Pancreas (tissue), 10 donors: ENCODE results near the gene ZFAND6. TPM values are rescaled to one million over a fixed set of nuclear protein-coding genes. Genes with fewer than 3 reads are reported as not detected.
A peak's percentile ranks its signal among the peaks of the same experiment; 100 is the strongest.

ENCODE experiments used
- ATAC-seq, 4 donors: fragments of 200-7000 bp; cut with Tn5 transposase; one replicate each; pipeline versions ENCODE4 v1.8.0 to v1.9.1; 2020; ENCODE audit warnings: mild to moderate bottlenecking in 4 of 4, moderate library complexity in 4 of 4
- DNase-seq, 6 donors: peaks; one replicate each; pipeline ENCODE4 v3.0.0-alpha.2; 2020
- FAIRE-seq: peaks from 2 replicates; lab custom pipeline; 2012; peaks lifted over from hg19 to GRCh38; lab: Jason Lieb, UNC
- H3K27ac ChIP-seq, 4 donors: fragments of 200-600 bp; sonication (generic); 1 replicate in 3 of 4; 2 replicates in 1 of 4; pipeline versions ENCODE4 v1.5.0 to v1.8.0; 2020
- H3K27me3 ChIP-seq, 4 donors: fragments of 200-600 bp; one replicate each; pipeline ENCODE4 v1.8.0; 2021
- H3K36me3 ChIP-seq, 3 donors: fragments of 200-600 bp; sonication (generic) in 1 of 3; one replicate each; pipeline versions ENCODE4 v1.5.0 to v1.8.0; 2020 to 2021
- H3K4me1 ChIP-seq, 3 donors: fragments of 200-600 bp; one replicate each; pipeline ENCODE4 v1.8.0; 2021
- H3K4me3 ChIP-seq, 4 donors: fragments of 200-600 bp; sonication (generic) in 2 of 4; one replicate each; pipeline versions ENCODE4 v1.5.0 to v1.8.0; 2020 to 2021
- H3K9me3 ChIP-seq, 4 donors: fragments of 200-600 bp; one replicate each; pipeline ENCODE4 v1.8.0; 2021
- WGBS, 2 donors: extraction: QIAGEN DNeasy Blood & Tissue Kit; methylation state at CpG; one replicate each; pipeline ENCODE4 v1.1.7; 2013; 5-methylcytosine and 5-hydroxymethylcytosine counted together
- intact Hi-C, 3 donors: fragments of 100-400 bp; cut with DNase I; formaldehyde crosslinking; loops; one replicate each; pipeline versions ENCODE4 v1.11.1 to v1.14.2; 2022
- polyA plus RNA-seq, 2 donors: library from polyadenylated mRNA; stranded (reverse); fragments of 200-250 nt; gene quantifications; one replicate each; pipeline ENCODE4 v1.2.3, GENCODE V29; 2013
- total RNA-seq, 6 donors: library from RNA; stranded (reverse); fragmentation: NEBNext Ultra II Directional in 4 of 6; extraction: Animal tissue kit (Norgen Biotek cat#: 25700) in 4 of 6; gene quantifications; one replicate each; pipeline versions ENCODE4 v1.2.1 to v1.2.4, GENCODE V29; 2021 to 2023
- TF ChIP-seq, protein P1 (sequence below), 4 donors: fragments of 200-600 bp; sonication (generic) in 3 of 4; IDR thresholded peaks; one replicate each; pipeline versions ENCODE4 v1.5.0 to v1.8.0; 2021; ENCODE audit warnings: antibody characterized with exemption in 4 of 4
- donor health status: healthy with polysubstance abuse.
- donor health status: DM: no; HTN: no; CAD: no; lungs with moderate emphysema.
- donor health status: DM: no; HTN: no; CAD: no.
- donor health status: control.
- donor health status: control.
- donor health status: Bipolar disorder and iron deficiency.
- donor health status: DM: yes; HTN: yes; CAD: no.
- donor health status: DM: no; HTN: no; CAD: no.
- donor health status: DM: no; HTN: no; CAD: no.
- donor health status: DM: yes; HTN: yes; CAD: no.

The ZFAND6 gene
- total and polyA plus RNA-seq, 8 donors: 16.9 to 41.5 (median 19.1) TPM

DNA sequence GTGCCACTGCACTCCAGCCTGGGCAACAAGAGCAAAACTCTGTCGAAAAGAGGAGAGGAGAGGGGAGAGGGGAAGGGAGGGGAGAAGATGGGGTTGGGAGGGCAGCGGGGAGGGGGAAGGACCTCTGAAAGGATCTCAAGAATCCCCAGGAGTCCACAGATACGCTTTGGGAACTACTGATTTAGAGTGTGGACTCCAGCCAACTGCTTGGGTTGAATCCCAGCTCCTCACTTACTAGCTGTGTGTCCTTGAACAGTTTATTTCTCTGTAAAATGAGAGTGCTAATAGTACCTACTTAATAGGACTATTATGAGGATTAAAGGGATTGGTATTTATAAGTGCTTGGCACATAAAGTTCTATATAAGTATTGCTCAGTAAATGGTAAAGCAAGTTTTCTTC is 48.3 kb downstream of the ZFAND6 start:
- no peaks in the 10 kb centered on the region for H3K36me3 ChIP-seq
- H3K4me1 ChIP-seq: peaks cover 0 to 13% (median 0%) of the 10 kb centered on the region in 3 donors
- intact Hi-C loops: no loop called here
- 44 to 50% methylated on average over 2 of the region's 3 CpGs for WGBS, 2 donors
- H3K27ac ChIP-seq: no peak overlapping the region
- no peaks in the 10 kb centered on the region for H3K27me3 ChIP-seq
- DNase-seq: no peak
- no peak for FAIRE-seq
- H3K9me3 ChIP-seq: no peaks in the 10 kb centered on the region
- no peak for ATAC-seq
- no peak overlapping the region for H3K4me3 ChIP-seq
- TF ChIP-seq, protein P1, sequence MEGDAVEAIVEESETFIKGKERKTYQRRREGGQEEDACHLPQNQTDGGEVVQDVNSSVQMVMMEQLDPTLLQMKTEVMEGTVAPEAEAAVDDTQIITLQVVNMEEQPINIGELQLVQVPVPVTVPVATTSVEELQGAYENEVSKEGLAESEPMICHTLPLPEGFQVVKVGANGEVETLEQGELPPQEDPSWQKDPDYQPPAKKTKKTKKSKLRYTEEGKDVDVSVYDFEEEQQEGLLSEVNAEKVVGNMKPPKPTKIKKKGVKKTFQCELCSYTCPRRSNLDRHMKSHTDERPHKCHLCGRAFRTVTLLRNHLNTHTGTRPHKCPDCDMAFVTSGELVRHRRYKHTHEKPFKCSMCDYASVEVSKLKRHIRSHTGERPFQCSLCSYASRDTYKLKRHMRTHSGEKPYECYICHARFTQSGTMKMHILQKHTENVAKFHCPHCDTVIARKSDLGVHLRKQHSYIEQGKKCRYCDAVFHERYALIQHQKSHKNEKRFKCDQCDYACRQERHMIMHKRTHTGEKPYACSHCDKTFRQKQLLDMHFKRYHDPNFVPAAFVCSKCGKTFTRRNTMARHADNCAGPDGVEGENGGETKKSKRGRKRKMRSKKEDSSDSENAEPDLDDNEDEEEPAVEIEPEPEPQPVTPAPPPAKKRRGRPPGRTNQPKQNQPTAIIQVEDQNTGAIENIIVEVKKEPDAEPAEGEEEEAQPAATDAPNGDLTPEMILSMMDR (IDR thresholded peaks at IDR 0.05): no peak

DNA sequence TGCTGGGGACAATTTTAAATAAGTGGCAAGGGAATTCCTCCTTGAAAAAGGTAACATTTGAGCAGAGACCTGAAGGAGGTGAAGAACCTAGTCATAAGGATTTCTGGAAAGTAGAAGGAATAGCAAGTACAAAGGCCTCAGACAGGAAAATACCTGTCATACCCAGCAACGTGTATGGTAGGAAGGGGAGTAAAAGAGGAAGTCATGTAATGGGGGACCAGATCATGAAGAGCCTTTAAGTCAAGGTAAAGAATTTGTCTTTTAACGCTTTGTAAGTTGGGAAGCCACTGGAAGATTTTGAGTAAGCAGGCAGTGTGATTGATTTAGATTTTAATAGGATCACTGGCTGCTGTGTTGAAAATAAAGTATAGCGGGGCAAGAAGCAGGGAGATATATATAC is 49.9 kb downstream of the ZFAND6 start:
- no peaks in the 10 kb centered on the region for H3K9me3 ChIP-seq
- H3K36me3 ChIP-seq: no peaks in the 10 kb centered on the region
- 88 to 92% methylated on average over 3 of the region's 3 CpGs for WGBS, 2 donors
- TF ChIP-seq, protein P1 (IDR thresholded peaks at IDR 0.05): no peak
- no peak overlapping the region for H3K4me3 ChIP-seq
- no peak overlapping the region for H3K27ac ChIP-seq
- ATAC-seq: no peak
- no peaks in the 10 kb centered on the region for H3K27me3 ChIP-seq
- no peak for FAIRE-seq
- peaks cover 0 to 10% (median 0%) of the 10 kb centered on the region in 3 donors for H3K4me1 ChIP-seq
- intact Hi-C loops: no loop called here
- DNase-seq: no peak

DNA sequence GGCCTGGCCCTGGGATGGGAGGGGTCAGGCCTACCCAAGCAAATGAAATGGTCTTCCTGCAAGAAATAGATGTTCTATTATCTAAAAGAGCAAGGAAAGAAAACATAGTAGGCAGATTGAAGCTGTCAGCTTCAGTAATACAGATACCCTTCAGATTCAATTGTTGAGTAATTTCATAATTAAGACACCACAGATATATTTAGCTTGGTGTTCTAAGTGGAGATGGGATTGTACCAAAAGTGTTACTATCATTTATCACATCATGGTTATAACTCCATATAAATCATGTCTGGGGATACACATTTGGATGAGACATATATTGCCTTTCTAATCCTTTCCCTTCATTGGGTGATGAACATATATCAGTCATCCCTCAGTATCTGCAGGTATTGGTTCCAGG is 51.4 kb downstream of the ZFAND6 start:
- intact Hi-C loops: no loop called here
- ATAC-seq: no peak
- H3K4me3 ChIP-seq: no peak overlapping the region
- peaks cover 0 to 5% (median 0%) of the 10 kb centered on the region in 3 donors for H3K4me1 ChIP-seq
- no peak for FAIRE-seq
- no peaks in the 10 kb centered on the region for H3K9me3 ChIP-seq
- no peaks in the 10 kb centered on the region for H3K36me3 ChIP-seq
- no peaks in the 10 kb centered on the region for H3K27me3 ChIP-seq
- TF ChIP-seq, protein P1 (IDR thresholded peaks at IDR 0.05): no peak
- no peak overlapping the region for H3K27ac ChIP-seq
- DNase-seq: no peak

DNA sequence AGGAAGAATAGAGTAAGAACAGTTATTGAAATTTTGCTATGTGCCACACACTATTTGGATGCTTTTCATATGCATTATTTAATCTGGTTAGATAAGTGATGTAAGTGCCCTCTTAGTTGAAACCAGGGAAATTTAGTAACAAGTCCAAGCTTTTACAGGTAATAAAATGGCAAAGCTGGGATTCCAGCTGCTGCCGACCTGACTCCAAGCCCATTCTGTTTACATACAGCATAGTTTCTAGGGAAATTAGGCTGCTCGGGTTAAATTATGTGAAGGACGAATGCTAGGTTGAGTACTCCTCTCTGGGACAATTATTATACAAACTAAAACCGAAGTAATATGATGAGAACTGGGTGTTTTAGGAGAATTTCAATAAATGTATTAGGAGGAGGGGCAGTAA is 54.6 kb downstream of the ZFAND6 start:
- Histone ChIP-seq H3K36me3 (no peaks in the 10 kb centered on the region), H3K27ac (no peak overlapping the region), H3K4me3 (no peak overlapping the region), H3K9me3 (no peaks in the 10 kb centered on the region), H3K4me1 (no peaks in the 10 kb centered on the region), H3K27me3 (no peaks in the 10 kb centered on the region)
- intact Hi-C loops: no loop called here
- WGBS, 2 donors: 29 to 37% methylated on average over 4 of the region's 4 CpGs
- TF ChIP-seq, protein P1 (IDR thresholded peaks at IDR 0.05): no peak
- FAIRE-seq: no peak
- peak in 1 of 4 donors; percentile 31 for ATAC-seq
- no peak for DNase-seq

DNA sequence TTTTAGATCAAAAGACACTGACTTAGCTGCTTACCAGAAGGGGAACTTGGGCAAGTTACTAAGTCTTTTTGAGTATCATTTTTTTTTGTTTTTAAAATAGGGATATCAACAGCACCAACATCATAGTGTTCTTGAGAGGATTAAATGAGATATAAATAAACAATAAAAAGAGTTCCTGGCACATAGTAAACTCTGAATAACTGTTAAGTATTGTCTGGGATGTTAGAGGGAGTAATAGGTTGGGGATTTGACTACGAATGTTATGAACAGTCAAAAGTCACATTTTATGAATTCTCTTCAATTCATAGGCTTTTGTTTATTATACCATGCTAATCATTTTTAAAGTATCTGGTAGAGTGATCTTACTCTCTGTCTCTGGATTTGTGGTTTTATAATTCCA is 55.5 kb downstream of the ZFAND6 start:
- no peaks in the 10 kb centered on the region for H3K27me3 ChIP-seq
- no peak for FAIRE-seq
- 87 to 94% methylated on average over 1 of the region's 1 CpG for WGBS, 2 donors
- H3K36me3 ChIP-seq: no peaks in the 10 kb centered on the region
- no peak overlapping the region for H3K4me3 ChIP-seq
- intact Hi-C loops: no loop called here
- no peaks in the 10 kb centered on the region for H3K9me3 ChIP-seq
- no peak for DNase-seq
- H3K4me1 ChIP-seq: peaks cover 0 to 4% (median 0%) of the 10 kb centered on the region in 3 donors
- H3K27ac ChIP-seq: no peak overlapping the region
- TF ChIP-seq, protein P1 (IDR thresholded peaks at IDR 0.05): no peak
- ATAC-seq: no peak
